Nephron progenitor cell (in vitro differentiated cells): Measurements from ENCODE around the gene PTP4A2.

Experiments used
- DNase-seq: peaks from one replicate; pipeline ENCODE4 v3.0.0; 2021
- H3K27ac Mint-ChIP-seq: 2 replicates; pipeline ENCODE4 v1.8.0; 2021; ENCODE audit warnings: mild to moderate bottlenecking, moderate library complexity, mixed read lengths
- H3K27me3 Mint-ChIP-seq: 2 replicates; pipeline ENCODE4 v1.8.0; 2021; ENCODE audit warnings: mild to moderate bottlenecking, low read depth, mixed read lengths; ENCODE audit not compliant: poor library complexity
- H3K36me3 Mint-ChIP-seq: 2 replicates; pipeline ENCODE4 v1.8.0; 2021; ENCODE audit warnings: low read depth, mixed read lengths
- H3K4me1 Mint-ChIP-seq: 2 replicates; pipeline ENCODE4 v1.8.0; 2021; ENCODE audit warnings: mixed read lengths
- H3K4me3 Mint-ChIP-seq: 2 replicates; pipeline ENCODE4 v1.8.0; 2021; ENCODE audit warnings: mild to moderate bottlenecking, moderate library complexity, mixed read lengths
- H3K9me3 Mint-ChIP-seq: 2 replicates; pipeline ENCODE4 v1.8.0; 2021; ENCODE audit warnings: mild to moderate bottlenecking, moderate library complexity, mixed read lengths
- TF ChIP-seq, protein P1 (sequence below): fragments of 200-600 bp; sonication (generic); IDR thresholded peaks from 2 replicates; pipeline ENCODE4 v1.5.0; 2021; ENCODE audit warnings: antibody characterized with exemption

PTP4A2 gene

DNA sequence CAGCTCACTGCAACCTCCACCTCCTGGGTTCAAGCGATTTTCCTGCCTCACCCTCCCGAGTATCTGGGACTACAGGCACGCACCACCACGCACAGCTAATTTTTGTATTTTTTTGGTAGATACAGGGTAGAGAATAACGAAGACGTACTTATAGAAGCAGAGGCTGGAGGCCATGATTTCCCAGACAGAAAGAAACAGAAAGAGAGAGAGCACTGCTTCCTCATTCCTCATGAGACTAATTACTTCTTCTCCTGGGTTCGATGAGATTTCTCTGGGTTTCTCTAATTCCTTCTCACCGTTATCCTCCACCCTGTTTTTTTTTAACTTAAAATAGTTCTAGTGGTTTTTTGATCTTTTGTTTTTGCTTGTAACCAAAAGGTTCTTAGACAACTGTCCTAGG, 23.4 kb upstream of the PTP4A2 start:
- no peaks in the 10 kb centered on the region for H3K9me3 Mint-ChIP-seq
- no peak for DNase-seq
- H3K4me3 Mint-ChIP-seq: no peak overlapping the region
- H3K36me3 Mint-ChIP-seq: no peaks in the 10 kb centered on the region
- TF ChIP-seq, protein P1, sequence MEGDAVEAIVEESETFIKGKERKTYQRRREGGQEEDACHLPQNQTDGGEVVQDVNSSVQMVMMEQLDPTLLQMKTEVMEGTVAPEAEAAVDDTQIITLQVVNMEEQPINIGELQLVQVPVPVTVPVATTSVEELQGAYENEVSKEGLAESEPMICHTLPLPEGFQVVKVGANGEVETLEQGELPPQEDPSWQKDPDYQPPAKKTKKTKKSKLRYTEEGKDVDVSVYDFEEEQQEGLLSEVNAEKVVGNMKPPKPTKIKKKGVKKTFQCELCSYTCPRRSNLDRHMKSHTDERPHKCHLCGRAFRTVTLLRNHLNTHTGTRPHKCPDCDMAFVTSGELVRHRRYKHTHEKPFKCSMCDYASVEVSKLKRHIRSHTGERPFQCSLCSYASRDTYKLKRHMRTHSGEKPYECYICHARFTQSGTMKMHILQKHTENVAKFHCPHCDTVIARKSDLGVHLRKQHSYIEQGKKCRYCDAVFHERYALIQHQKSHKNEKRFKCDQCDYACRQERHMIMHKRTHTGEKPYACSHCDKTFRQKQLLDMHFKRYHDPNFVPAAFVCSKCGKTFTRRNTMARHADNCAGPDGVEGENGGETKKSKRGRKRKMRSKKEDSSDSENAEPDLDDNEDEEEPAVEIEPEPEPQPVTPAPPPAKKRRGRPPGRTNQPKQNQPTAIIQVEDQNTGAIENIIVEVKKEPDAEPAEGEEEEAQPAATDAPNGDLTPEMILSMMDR: no peak
- H3K4me1 Mint-ChIP-seq: peaks cover 11% of the 10 kb centered on the region
- peak overlapping the region; percentile 5 for H3K27ac Mint-ChIP-seq
- peaks cover 30% of the 10 kb centered on the region for H3K27me3 Mint-ChIP-seq

GRCh38 chr1:31959521-31960340, 21.6 kb upstream of the PTP4A2 start:
- Mint-ChIP-seq H3K4me1 (peaks cover 28% of the 10 kb centered on the region), H3K27ac (no peak overlapping the region), H3K27me3 (peaks cover 25% of the 10 kb centered on the region), H3K9me3 (no peaks in the 10 kb centered on the region), H3K36me3 (no peaks in the 10 kb centered on the region), H3K4me3 (no peak overlapping the region)
- TF ChIP-seq, protein P1: no peak
- no peak for DNase-seq

GRCh38 chr1:31957701-31958674, 19.8 kb upstream of the PTP4A2 start:
- peak overlapping the region; percentile 71 for H3K27ac Mint-ChIP-seq
- no peak overlapping the region for H3K4me3 Mint-ChIP-seq
- TF ChIP-seq, protein P1: no peak
- H3K9me3 Mint-ChIP-seq: no peaks in the 10 kb centered on the region
- no peaks in the 10 kb centered on the region for H3K36me3 Mint-ChIP-seq
- H3K27me3 Mint-ChIP-seq: peaks cover 16% of the 10 kb centered on the region
- no peak for DNase-seq
- peaks cover 34% of the 10 kb centered on the region for H3K4me1 Mint-ChIP-seq

DNA sequence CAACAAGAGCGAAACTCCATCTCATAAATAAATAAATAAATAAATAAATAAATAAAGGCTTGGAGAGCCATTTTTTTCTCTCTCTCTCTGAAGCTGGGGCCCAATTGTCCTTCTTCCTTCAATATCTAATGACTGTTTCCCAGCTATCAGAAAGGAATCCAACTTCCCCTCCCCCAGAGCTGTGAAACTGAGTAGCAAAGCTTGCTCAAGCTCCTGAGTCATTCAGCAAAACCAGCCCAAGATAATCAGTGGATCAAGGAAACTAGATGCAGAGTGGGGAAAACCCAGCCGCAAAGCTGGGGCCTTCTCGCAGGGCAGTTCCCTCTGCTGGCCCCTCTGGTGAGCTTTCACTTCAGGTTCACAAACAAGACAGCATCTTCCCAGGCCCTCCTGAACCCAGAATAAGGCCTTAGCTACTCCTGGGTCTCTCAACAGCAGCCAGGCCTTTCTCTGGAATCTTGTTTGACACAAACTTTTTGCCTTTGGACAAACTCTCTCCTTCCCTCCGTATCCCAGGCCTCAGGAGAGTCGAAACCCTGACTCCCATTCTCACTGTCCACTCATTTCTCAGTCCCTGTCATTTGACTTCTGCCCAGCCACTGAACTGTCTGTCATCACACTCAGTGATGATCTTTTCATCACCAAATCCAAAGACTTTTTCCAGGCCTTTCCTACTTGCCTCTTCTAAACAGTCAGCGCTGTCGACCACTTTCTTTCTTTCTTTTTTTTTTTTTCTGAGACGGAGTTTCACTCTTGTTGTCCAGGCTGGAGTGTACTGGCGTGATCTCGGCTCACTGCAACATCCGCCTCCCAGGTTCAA, 18.0 kb upstream of the PTP4A2 start:
- peaks cover 11% of the 10 kb centered on the region for H3K27me3 Mint-ChIP-seq
- TF ChIP-seq, protein P1: no peak
- no peak overlapping the region for H3K4me3 Mint-ChIP-seq
- no peak for DNase-seq
- H3K27ac Mint-ChIP-seq: peak overlapping the region; percentile 95
- H3K4me1 Mint-ChIP-seq: peaks cover 46% of the 10 kb centered on the region
- no peaks in the 10 kb centered on the region for H3K36me3 Mint-ChIP-seq
- H3K9me3 Mint-ChIP-seq: no peaks in the 10 kb centered on the region

GRCh38 chr1:31954607-31955283, 16.6 kb upstream of the PTP4A2 start:
- Mint-ChIP-seq H3K36me3 (no peaks in the 10 kb centered on the region), H3K4me1 (peaks cover 46% of the 10 kb centered on the region)

More at GRCh38 chr1:31954607-31955283, 16.6 kb upstream of the PTP4A2 start:
- Mint-ChIP-seq H3K9me3 (no peaks in the 10 kb centered on the region), H3K4me3 (no peak overlapping the region), H3K27ac (peak overlapping the region; percentile 78), H3K27me3 (peaks cover 11% of the 10 kb centered on the region)
- TF ChIP-seq, protein P1: no peak
- DNase-seq: no peak
